Stimulated activated CD4-positive, alpha-beta T cell treated with anti-CD3 and anti-CD28 coated beads, TNF-alpha, amount 100 ng/mL, for 1 hour (primary cell): ENCODE data around the gene SMAGP.
"Not testable (repeated sequence)": the region's sequence is repeated elsewhere in the genome, so short reads cannot be mapped to it uniquely, and the experiment has no call there.

Experiments used
- DNase-seq, 3 donors: peaks; one replicate each; pipeline ENCODE4 v3.0.0-alpha.2; 2020; ENCODE audit warnings: low read depth in 3 of 3, low spot score in 1 of 3

Gene SMAGP, protein sequence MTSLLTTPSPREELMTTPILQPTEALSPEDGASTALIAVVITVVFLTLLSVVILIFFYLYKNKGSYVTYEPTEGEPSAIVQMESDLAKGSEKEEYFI

DNA sequence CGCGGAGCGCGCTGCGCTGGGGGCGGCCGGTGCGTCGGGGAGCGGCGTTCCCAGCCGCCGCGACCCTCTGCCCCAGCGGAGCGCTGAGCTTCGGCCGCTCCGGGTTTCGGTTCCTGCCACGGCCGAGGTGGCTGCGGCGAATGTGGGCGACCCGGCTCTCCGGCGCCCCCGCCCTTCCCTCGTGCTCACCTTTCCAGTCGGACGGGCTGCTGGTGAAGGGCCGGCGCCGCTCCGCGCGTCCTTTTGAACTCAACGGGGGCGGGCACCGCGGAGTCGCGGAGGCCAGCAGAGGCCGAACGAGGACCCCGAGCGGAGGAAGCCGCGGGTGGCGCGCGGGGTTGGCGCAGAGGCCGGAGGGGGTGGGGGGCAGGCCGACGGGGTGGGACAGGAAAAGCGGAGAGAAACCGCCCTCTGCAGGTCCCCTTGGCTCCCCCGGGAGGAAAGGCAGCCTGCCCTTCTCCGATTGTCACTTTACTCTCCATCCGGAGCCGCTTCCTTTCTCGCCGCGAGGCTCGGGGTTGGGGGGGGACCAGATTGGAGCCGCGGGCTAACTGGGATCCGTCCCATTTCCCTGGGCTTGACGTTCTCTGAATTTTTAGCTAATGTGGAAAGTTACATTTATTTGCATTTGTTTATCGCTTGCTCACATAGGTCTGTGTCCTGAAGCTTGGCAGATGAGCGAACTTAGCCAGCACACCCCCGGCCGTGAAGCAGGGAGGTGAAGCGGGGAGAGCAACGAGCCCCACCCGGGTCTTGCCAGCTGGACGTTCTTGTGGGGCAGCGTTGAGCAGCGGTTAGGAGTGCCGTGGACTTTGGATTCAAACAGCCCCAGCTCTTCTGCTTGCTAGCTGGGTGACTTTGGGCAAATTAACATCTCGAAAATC is at the start of gene SMAGP:
Gene SMAGP, minus strand, starts transcription at position 349 of the 884 bp plus-strand sequence. CDS start 1,137 bp downstream, outside the sequence.
- DNase-seq = peak in 1 of 3 donors; percentile 14

GRCh38 chr12:51318846-51319599 is 48.8 kb upstream of the SMAGP start:
- DNase-seq = peak in 2 of 3 donors; percentile 21 to 29

DNA sequence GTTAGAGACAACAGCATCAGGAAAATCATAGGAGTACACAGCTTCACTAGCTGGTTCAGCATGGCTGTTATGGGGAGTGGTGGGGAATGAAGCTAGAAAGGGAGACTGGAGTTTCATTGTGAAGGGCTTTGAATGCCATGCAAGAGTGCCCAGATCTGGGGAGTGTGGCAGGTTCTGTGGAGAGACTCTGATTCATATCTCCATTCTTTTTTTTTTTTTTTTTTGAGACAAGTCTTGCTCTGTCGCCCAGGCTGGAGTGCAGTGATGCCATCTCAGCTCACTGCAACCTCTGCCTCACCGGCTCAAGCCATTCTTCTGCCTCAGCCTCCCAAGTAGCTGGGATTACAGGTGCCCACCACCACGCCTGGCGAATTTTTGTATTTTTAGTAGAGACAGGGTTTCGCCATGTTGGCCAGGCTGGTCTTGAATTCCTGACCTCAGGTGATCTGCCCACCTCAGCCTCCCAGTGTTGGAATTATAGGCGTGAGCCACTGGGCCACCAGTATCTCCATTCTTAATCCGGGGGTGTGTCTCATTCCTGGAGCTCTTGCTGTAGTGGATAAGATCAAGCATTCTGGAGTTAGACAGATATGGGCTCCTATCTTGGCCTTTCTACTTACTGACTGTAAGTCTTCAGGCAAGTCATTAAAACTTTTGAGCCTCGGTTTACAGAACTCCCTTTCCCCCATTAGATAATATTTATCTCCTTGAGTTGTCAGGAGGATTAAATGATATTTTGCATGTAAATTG is 48.0 kb upstream of the SMAGP start:
- not testable (repeated sequence) for DNase-seq

DNA sequence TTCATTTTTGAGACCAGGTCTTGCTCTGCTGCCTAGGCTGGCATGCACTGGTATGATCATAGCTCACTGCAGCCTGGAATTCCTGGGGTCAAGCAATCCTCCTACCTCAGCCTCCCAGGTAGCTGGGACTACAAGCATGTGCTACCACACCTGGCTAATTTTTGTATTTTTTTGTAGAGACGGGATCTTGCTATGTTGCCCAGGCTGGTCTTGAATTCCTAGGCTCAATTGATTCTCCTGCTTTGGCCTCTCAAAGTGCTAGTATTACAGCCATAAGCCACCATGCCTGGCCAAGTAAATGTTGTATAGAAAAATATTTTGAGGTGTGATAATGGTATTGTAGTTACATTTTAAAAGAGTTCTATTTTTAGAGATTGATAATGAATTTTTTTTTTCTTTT is 41.2 kb upstream of the SMAGP start:
- DNase-seq = no peak

- no peak for DNase-seq
Measured at GRCh38 chr12:51307655-51308593, 37.7 kb upstream of the SMAGP start.

DNA sequence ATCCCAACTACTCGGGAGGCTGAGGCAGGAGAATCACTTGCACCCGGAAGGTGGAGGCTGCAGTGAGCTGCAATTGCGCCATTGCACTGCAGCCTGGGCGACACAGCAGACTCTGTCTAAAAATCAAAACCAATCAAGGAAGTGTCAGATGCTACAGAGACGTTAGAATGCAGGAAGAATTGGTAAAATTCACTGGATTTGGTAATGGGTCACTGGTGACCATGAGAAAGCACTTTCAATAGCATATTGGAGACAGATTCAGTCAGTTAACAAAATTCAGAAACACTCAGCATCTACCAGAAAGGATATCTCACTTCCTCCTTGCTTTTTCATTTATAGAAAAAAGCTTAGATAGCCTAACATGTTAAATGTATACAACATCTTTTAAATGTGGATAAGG is 36.3 kb upstream of the SMAGP start:
- DNase-seq = no peak

- DNase-seq = not testable (repeated sequence)
Measured at GRCh38 chr12:51300768-51301167, 30.6 kb upstream of the SMAGP start.

DNA sequence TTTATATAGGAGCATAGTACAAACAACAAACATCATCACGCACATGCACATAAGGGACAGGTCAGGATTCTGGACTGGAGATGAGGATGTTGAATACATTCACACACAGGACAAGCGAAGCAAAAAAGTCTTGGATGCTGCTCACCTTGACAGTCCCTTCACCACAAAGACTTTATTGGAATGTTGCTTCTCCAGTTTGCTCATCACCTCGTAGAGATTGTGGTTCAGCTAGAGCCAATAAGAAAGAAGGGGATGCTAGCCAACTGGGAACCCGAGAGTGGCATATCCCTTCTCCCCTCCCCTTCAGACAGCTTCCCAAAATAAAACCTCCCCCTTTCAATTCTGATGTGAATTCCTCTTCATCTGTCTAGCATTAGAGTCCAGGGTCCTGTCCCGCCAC is 25.4 kb upstream of the SMAGP start:
- DNase-seq = no peak

GRCh38 chr12:51294097-51294496 is 23.9 kb upstream of the SMAGP start:
- DNase-seq = not testable (repeated sequence)

DNA sequence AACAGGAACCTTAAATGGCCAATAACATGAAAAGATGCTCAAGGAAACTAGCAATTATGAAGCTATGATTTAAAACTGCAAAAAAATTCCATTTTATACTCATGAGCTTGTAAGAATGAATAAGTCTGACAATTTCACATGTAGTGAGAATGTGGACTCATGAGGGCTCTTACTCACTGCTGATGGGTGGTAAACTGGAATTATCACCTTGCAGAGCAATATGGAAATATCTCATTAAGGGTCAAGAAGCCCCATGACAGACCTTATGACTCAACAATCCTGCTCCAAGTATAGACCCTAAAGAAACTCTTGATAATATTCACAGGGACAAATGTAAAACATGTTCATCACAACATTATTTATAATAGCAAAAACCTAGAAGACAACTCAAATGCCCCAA is 23.5 kb upstream of the SMAGP start:
- DNase-seq = no peak

DNA sequence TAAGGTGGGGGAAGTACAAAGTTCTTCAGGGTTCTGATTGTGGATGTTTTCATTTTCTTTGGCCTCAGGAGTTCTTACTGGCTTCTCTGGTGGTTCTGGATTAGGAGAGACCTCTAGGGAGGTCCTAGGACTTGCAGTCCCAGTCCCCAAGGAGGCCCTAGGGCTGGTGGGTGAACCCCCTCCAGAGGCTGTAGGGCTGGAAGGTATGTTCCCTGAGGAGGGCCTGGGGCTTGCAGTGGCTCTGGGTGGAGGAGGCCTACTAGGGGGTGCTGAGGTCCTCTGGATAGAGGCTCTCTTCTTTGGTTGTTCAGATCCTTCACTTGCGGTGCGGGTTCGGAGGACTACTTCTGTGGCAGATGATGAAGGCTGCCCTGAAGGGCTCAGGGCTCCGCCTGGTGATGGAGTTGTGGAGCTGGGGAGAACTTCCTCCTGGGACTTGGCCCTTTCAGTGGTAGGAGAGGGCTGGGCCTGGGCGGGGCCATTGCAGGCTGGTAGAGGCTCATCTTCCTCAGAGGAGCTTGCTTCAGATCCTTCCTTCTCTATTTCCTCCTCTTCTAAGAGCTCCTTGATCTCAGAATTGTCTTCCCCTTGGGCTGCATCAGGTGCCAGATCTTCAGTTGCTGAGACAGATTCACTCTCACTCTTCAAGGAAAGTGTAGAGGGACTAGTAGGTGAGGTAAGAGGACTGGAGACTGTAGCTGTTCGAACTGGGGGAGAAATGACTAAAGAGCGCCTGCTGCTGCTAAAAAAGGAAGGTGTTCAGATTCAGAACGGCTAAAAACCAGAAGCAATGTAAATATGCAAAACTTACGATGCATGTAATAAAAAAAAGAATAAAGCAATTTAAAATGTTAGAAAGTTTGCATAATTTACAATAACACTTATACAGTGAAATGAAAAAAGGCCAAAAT is 21.6 kb upstream of the SMAGP start:
- not testable (repeated sequence) for DNase-seq

DNA sequence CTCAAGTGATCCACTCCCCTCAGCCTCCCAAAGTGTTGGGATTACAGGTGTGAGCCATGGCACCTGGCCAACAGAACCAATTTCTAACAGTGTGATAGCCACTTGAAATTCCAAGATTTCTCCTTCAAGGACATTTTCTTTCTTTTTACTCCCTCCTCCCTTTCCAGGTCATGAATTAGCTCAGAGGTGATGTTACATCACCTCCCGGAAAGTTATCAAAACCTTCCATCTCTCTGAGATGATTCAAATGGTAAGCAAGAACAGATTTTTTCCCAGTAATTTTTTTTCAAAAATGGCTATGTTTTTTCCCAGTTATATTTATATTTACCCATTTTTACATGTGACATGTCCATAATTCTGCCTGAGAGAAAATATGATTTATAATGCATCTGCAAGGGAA is 15.6 kb upstream of the SMAGP start:
- no peak for DNase-seq

DNA sequence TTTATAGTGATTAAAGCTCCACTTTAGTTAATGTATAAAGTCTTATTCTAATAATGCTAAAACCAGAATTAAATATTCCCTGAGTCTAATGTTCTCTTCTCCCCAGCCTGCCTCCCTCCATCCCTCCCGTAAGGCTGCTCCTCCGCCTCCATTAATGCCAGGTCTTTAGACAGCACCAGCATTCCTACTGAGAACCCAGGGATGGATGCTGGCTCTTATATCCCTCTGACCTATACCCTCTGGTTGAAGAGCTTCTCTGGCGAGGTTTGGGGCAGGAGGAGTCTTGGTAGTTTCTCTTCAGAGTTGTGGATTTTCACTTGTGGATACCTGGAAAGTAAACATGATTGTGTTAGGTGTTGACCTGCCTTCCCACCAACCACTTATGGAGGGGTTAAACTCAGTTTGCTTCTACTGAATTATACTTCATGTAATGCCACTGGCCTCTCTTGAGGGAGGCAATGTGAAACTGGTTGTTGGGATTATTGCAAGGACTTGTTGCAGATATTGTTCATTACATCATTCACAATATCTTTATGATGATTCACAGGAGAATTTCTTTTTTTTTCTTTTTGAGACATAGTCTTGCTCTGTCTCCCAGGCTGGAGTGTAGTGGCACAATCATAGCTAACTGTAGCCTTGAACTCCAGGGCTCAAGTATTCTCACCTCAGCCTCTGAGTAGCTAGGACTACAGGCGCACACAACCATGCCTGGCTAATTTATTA is 11.1 kb upstream of the SMAGP start:
- DNase-seq = no peak

DNA sequence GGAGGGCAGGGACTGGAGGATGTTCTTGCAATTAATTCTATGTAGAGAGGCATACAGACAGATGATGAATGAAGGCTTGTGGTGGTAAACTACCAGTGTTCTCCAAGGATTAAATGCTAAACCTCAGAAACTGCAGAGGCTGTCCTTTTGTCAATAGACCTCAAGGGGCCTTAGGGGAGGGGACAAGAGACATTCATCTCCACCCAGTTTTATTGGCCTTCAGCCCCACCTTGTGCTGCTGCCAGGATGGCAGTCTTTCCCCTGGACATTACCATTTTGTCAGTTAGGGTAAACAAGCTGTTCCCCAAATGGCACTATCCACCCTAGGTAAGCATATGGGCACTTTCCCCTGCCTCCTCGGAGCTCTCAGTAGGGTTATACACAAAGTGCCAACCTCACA is 4.9 kb upstream of the SMAGP start:
- no peak for DNase-seq

DNA sequence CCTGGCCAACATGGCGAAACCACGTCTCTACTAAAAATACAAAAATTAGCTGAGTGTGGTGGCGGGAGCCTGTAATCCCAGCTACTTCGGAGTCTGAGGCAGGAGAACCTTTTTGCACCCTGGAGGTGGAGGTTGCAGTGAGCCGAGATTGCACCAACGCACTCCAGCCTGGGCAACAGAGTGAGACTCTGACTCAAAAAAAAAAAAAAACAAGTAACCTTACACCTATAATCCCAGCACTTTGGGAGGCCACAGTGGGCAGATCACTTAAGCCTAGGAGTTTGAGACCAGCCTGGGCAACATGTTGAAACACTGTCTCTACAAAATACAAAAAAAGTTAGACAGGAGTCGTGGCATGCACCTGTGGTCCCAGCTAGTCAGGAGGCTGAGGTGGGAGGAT is 2.6 kb upstream of the SMAGP start:
- not testable (repeated sequence) for DNase-seq

DNA sequence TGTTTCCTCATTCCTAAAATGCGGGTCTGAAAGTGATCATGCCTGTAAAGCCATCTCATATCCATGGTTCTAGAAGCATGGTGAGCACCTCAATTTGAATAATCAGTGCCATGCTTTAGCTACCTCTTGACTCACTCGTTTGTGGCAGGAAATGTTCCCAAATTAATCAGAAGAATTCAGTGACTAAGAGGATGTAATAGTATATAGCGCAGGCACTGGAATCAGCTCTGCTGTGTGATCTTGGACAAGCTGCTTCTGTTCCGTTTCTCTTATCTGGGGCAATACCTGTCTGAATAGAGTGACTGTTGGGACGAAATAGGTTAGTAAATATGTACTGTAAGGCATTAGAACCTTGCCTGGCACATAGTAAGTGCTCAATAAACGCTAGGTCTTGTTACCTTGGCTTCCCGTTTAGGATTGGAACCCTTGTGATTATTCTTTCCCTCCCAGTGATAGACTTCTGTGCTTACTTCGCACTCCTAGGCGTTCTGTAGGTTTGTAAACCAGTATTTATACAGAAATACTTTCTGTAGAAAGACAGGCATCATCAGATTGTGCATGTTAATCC is 820 bp upstream of the SMAGP start:
- DNase-seq = no peak

- DNase-seq = peak in 2 of 3 donors; percentile 31 to 44
Measured at GRCh38 chr12:51269174-51270066, 795 bp downstream of the SMAGP start.
